MM.1S (cell line): ENCODE results near the gene TBX5.

Experiments used
- EZH2 ChIP-seq: fragments of 300-600 bp; sonication (generic); optimal IDR thresholded peaks from 2 replicates; pipeline ENCODE3; 2017; ENCODE audit warnings: low read depth, mild to moderate bottlenecking, antibody characterized with exemption, low read length, mixed read lengths
- TF ChIP-seq, protein P1 (sequence below): fragments of 300-600 bp; sonication (generic); IDR thresholded peaks from 2 replicates; pipeline ENCODE4 v1.5.1; 2016; ENCODE audit warnings: antibody characterized with exemption, low read length, mixed read lengths

DNA sequence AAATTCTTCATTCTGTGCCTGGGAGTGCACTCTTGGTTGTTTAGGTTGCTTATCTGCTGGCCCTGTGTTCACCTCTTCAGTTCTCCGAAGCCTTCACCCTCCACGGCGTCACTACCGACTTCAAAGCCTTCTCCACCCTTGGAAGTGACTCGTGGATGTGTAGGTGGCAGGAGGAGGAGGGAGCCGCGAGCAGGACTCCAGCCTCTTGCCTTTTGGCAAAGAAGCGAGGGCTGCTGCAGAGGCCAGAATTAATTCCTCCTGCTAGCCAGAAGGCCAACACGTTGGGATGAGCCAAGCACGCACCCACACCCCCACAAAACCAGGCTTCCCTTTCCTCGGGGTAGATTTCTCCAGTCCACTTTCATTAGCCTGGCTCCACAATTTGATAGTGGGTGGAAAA lies 86.5 kb downstream of the TBX5 start:
- TF ChIP-seq, protein P1, sequence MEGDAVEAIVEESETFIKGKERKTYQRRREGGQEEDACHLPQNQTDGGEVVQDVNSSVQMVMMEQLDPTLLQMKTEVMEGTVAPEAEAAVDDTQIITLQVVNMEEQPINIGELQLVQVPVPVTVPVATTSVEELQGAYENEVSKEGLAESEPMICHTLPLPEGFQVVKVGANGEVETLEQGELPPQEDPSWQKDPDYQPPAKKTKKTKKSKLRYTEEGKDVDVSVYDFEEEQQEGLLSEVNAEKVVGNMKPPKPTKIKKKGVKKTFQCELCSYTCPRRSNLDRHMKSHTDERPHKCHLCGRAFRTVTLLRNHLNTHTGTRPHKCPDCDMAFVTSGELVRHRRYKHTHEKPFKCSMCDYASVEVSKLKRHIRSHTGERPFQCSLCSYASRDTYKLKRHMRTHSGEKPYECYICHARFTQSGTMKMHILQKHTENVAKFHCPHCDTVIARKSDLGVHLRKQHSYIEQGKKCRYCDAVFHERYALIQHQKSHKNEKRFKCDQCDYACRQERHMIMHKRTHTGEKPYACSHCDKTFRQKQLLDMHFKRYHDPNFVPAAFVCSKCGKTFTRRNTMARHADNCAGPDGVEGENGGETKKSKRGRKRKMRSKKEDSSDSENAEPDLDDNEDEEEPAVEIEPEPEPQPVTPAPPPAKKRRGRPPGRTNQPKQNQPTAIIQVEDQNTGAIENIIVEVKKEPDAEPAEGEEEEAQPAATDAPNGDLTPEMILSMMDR: no peak
- TF ChIP-seq EZH2: no peak
